ENCODE data around the gene TMEM168.

TMEM168 gene

DNA sequence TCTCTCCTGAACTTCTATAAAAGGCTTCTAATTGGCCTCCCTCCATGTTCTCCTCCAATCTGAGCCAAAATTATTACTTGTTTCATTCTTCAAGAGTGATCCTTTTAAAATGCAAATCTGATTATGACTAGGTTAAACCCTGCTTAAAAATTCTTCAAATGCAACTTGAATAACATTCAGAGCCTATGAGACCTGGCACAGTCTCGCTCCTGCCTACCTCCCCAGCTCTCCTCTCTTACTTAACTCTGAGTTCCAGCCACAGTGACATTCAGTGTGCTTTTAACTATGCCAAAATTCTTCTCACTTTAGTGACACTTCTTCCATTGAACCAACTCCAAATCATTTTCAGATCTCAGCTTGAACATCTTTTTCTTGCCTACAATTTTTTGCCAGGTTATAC is 68.8 kb downstream of the TMEM168 start:
- peak in 13 of 58 donors; percentile 0 to 42 (median 2) for DNase-seq

DNA sequence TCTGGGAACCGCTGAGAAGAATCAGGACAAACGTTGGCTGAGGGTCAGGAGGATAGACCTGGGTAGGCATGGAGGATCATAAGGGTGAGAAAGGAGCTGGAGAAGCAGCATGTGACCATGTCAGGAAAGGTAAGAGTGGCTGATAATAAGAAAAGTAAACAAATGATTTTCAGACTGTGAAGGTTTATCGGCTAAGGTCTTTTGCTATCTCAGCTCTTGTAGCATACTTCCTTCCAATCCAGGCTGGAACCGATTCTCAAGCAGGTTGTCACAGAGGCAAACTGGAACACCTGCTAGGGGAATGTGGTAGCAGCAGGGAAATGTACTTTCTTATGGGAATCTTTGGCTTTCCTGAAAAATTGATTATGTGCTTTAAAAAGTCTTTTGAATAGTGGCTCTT is 74.7 kb downstream of the TMEM168 start:
- no peak for DNase-seq

DNA sequence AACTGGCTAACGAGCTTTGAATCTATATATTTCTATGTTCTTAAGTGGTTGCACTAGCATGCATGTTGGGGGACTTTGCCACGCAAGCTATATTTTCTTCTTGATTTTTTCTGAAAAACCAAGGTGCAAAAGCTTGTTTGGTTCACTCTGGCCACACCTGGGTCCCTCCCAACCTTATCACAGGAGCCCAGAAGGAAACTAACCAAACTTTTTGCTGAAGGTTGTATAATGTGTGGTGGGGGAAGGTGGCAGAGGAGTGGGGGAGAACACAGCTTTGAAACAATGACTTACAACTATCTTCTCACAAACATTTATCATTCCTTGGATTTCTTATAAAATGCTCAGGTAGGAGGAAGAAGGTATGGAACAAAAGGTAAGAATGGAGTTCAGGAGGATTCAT is 75.3 kb downstream of the TMEM168 start:
- DNase-seq: no peak

Measured in anterior cingulate cortex (tissue), 58 donors.